ENCODE data around the gene PELO.
"Not testable (repeated sequence)": the region's sequence is repeated elsewhere in the genome, so short reads cannot be mapped to it uniquely, and the experiment has no call there.

PELO gene

DNA sequence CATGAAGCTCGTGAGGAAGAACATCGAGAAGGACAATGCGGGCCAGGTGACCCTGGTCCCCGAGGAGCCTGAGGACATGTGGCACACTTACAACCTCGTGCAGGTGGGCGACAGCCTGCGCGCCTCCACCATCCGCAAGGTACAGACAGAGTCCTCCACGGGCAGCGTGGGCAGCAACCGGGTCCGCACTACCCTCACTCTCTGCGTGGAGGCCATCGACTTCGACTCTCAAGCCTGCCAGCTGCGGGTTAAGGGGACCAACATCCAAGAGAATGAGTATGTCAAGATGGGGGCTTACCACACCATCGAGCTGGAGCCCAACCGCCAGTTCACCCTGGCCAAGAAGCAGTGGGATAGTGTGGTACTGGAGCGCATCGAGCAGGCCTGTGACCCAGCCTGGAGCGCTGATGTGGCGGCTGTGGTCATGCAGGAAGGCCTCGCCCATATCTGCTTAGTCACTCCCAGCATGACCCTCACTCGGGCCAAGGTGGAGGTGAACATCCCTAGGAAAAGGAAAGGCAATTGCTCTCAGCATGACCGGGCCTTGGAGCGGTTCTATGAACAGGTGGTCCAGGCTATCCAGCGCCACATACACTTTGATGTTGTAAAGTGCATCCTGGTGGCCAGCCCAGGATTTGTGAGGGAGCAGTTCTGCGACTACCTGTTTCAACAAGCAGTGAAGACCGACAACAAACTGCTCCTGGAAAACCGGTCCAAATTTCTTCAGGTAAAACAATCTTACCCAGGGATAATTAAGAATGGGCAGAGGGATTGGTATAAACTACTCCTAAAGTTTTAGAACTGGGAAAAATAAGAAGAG is 12.9 kb downstream of the PELO start:
- peak in 2 of 3 donors; percentile 36 to 49 for DNase-seq (ENCODE audit: low read depth in 3 of 3)

DNA sequence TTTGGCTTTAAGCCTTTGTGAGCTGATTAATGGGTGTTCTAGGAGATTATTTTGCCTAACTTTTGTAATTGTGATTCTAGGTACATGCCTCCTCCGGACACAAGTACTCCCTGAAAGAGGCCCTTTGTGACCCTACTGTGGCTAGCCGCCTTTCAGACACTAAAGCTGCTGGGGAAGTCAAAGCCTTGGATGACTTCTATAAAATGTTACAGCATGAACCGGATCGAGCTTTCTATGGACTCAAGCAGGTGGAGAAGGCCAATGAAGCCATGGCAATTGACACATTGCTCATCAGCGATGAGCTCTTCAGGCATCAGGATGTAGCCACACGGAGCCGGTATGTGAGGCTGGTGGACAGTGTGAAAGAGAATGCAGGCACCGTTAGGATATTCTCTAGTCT is 13.6 kb downstream of the PELO start:
- DNase-seq (ENCODE audit: low read depth in 3 of 3) = no peak

DNA sequence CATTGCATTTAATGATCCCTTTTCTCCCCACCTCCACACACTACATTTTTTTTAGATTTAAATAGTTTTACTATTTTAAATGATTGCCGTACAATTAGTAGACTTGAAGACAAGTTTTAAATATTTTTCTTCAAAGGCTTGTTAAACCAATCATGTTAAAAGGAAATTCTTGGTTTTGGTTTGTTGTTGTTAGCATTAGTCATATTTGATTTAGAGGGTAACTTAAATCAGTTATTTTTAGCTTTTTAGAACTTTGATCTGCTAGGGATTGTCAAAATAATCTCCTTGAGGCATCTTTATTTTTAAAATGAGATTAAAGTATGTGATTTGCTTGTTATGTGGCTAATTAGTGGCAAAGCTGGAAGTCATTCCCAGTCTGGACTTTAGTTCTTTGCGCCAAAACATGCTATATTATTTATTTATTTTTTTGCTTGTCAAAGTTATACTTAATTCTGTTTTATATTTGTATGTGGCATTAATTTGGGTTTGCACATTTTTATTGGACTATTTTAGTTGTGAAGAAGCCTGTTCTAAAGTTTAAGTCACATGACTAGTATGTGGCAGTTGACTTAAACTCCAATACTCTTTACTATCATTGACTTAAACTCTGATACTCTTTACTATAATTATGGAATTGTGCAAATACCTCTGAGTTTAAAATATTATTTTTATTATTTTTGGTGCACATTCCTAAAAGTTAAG is 14.7 kb downstream of the PELO start:
- DNase-seq (ENCODE audit: low read depth in 3 of 3) = no peak

DNA sequence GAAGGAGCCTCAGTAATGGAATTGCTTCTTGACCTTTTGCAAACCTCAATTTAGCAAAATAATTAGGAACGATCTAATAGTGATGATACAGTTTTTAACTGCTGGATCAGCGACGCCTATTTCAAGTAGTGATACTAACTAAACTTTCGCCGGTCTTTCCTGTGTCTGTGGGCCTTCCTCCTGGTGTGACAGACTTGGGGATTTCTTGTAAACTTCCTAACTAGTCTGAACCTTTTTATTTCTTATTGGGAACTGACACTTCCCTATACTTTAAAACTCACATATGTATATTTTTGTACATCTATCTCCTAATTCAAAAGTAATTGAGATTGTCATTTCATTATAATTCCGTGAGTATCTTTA is 15.2 kb downstream of the PELO start:
- no peak for DNase-seq (ENCODE audit: low read depth in 3 of 3)

DNA sequence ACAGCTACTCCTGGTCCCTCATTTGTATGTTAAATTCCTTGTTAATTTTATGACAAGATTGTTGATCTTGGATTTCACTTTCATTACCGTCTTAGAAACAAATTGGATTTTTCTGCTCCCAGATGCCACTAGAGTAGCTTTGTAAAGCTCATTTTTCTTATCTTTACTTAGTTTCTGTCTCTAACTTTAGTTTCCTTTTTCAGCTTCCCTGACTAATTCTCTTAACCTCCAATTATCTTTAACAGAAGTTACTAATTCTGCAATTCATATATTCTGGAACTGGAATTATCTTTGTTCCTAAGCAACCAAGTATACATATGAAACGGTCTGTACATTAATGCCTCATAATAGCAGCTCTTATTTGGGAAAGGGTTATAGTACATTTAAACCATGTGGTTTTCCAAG is 16.7 kb downstream of the PELO start:
- no peak for DNase-seq (ENCODE audit: low read depth in 3 of 3)

DNA sequence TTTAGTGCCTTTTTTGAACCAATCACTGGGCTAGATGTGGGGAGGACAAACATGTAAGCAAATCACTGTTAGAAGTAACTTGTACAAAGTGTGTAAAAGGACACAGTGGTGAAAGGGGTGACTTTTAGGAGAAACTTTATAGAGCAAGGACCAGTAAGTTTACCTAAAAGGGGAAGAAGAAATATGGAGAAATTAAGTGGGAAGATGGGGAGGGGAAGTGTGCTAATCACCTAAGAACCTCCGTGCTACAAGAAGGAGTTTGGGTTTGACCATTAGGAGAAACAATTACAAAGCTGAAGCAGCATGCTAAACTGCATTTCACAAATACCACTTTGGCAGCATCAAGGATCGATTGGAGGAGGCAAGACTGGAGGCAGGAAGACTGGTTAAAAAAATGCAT is 17.3 kb downstream of the PELO start:
- DNase-seq (ENCODE audit: low read depth in 3 of 3) = no peak

DNA sequence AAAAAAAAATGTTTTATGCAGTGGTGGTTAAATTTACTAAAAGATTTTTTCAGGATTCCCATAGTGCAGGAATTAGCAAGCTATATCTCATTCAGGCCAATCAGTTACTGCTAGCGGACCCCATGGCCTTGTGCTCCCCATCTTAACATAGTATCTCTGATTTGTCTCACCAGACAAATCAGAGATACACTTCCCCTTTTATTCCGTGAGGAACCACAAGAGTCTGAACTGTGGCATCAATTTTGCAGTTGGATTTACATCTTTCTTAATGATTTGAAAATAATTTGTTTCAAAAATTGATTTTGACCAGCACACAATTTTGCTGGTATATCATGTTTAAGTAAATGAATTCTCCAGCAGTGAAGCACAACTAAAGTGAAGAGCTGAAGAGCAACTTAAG is 17.9 kb downstream of the PELO start:
- no peak for DNase-seq (ENCODE audit: low read depth in 3 of 3)

DNA sequence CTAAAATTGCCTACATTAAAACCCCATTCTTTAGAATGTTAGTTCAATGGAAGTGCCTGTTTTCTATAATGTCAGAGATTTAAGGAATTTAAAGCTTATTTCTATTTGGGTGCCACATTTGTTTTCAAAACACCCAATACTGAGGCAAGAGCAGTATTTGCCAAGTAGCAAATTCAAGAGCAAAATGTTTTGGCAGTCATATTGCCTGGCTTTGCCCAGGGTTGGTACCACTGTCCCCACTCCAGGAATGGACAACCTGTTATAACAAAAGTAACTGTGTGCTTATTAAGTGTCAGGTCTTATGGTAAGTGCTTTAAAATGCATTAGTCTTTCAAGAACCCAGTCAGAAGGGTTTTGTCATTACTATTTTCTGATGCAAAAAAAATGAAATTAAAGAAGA is 19.3 kb downstream of the PELO start:
- DNase-seq (ENCODE audit: low read depth in 3 of 3) = no peak

DNA sequence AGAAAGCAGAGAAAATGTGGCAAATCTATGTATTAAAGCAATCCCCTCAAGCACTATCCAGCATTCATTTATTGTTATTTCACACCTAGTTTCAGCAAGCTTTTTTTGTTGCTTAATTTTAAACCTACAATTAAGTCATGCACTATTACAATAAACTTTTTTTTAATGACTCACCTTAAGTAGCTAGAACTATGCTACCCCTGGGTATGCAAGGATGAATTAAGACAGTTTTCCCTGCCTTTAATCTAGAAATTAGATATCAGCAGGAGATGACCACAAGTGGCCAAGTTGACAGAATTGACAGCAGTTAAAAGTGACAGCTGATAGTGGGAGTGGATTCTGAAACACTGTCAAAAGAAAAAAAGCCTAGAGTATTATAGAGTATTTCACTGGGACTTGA is 20.0 kb downstream of the PELO start:
- DNase-seq (ENCODE audit: low read depth in 3 of 3) = no peak

DNA sequence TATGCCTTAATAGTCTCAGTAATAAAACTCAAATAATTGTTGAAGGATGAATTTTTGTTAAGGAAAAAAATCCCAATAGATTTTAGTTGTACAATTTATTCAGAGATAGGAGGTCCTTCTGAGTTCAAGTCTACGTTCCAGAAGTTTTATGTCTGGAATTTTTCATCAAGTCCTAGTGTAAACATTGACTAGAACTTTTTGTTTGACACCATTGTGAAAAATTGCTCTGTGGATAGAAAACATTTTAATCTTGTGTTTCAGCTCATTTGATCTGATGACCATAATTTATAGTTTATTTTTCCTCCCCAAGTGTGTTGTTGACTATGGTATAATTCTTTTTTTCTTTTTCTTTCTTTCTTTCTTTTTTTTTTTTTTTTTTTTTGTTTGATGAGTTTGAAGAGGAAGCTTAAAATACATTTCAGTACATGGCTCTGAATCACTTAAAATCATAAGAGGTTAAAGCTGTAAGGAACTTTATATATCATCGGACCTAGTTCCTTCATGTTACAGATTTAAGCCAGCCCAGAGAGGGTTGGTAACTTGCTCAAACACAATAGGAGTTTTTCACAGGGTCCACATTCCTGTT is 20.7 kb downstream of the PELO start:
- DNase-seq (ENCODE audit: low read depth in 3 of 3) = no peak

DNA sequence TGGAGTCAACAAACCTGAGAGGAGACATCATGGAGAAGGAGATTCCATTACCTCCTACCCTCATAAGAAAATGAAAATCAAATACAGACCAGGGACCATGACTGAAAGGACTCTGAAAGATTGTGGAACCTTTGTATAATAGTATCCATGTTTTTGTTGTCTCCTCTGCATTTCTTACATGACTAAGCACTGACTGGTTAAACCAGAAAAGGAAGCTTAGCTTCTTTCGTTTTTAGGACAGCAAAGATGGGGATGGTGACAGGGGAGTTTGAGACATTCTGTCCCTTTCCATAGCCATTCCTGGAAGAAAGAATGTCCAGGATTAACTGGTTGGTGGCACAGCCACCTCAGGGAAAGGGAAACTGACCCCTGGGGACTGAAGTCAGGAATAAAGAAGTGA is 22.2 kb downstream of the PELO start:
- DNase-seq (ENCODE audit: low read depth in 3 of 3) = no peak

DNA sequence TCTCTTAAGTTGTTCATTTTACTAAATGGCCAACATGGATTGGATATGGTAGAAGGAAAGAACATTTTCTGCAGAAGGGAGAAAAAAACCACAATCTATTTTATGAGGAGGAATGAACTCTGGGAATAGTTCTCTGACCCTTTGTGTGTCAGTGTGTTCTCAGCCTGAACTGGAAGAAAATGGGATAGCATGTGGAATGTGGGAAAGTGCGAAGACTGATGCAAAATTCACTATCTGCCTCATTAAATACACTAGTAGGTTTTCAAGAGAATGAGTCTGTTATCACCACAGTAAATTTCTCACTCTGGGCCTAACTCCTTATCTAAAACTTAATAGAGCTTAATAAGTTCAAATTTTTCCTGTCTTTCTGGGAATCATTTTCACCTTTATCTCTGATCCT is 22.7 kb downstream of the PELO start:
- no peak for DNase-seq (ENCODE audit: low read depth in 3 of 3)

DNA sequence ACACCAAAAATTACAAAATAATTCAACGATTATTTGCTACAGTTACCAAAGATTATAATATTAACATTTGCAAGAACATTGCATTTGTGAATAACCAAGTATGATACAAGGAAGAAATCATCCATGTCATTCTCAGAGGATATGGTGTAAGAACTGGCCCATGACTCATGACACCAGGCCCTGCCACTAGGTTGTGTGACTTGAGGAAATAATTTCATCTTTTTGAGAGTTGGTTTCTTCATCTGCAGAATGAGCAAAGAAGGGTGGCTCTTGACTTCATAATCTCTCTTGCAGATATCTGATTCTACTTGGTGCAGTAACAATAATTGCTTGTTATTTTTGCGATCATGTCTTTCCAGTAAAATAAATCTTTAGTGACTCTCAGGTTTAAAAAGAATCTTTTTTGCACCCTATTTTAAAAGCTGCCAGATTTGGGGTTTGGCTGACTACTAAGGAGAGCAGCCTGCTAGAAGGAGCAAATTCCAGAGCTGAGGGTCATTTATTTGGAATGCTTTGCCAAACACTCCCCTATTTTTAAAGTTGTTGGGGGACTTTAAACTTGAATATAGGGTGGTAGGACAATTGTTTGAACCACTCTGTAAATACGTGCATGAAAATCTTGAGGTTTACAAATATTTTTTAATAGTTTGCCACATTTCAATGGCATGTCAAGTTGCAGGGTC is 23.5 kb downstream of the PELO start:
- no peak for DNase-seq (ENCODE audit: low read depth in 3 of 3)

DNA sequence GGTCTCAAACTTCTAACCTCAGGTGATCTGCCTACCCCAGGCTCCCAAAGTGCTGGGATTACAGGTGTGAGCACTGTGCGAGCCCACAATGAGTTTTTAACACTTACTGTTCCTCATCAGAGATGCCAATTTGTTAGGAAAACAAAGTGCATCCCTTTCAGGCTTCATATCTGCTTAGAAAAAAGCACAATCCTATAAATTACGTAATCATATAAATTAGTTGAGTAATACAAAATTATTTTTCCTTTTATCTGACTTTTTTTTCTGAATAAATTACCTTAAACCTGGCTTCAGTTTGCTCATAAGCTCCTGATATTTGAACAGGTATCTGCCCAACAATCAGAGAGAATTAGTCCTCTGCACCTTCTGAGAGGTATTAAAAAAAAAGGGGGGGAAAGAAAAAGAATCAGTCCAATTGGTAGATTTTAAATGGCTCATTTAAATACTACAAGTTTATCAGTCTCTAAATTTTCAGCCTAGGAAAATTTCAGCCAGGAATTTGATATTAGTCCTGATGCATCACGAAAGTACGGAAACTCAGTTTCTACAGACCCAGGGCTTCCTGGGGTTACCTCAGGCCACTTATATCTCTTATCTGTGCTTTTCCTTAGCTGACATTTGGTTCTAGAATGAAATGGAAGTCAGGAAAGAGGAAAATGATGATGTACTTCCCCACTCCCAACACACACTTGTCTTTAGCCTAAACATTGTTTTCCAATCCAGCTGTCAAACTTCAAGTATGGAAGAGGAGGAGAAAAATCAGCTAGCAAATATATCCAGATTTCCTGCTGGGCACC is 26.8 kb downstream of the PELO start:
- no peak for DNase-seq (ENCODE audit: low read depth in 3 of 3)

DNA sequence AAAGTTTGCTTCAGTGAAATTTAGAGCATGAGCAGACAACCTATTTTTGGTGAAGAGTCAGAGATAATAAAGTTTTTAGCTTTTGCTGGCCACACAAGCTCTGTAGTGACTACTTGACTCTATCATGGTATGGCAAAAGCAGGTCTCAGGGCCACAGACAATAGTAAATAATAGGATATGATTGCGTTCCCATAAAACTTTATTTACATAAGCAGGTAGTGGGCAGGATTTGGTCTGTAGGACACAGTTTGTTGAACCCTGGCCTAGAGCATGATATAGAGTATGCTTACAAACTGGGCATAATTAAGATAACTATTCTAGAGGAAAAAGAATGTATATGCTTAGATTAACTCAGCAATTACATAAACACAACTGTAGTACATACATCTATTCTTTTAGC is 30.1 kb downstream of the PELO start:
- DNase-seq (ENCODE audit: low read depth in 3 of 3) = no peak

DNA sequence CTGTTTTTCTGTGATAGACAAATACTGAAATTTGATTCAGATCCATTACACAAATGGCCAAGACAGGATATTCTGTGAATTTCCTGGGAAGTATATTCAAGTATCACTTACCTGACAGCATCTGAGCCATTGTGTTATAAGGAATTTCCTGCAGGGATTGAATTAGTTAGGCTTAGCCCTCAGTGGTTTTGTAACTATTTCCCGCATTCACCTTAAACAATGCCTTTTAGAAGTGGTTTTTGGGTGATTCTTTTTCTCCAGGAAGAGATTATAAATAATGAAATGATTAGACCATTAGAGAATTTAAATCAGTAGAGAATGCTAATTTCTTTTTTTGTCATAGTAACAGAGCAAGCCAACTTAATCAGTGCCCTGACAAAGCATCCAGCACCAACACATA is 30.6 kb downstream of the PELO start:
- no peak for DNase-seq (ENCODE audit: low read depth in 3 of 3)

DNA sequence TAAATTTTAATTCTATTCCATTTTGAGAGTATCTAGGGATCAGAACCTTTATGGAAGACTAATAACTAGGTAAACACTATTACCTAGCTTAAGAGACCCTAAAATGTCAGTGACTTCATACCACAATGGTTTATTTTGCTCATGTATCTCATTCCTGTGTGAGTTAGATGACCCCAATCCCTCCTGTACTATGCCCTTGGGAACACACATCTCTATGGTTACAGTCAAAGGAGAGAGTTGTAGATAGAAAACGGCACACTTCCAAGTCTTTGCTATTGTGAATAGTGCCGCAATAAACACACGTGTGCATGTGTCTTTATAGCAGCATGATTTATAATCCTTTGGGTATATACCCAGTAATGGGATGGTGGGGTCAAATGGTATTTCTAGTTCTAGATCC is 31.1 kb downstream of the PELO start:
- DNase-seq (ENCODE audit: low read depth in 3 of 3) = not testable (repeated sequence)

DNA sequence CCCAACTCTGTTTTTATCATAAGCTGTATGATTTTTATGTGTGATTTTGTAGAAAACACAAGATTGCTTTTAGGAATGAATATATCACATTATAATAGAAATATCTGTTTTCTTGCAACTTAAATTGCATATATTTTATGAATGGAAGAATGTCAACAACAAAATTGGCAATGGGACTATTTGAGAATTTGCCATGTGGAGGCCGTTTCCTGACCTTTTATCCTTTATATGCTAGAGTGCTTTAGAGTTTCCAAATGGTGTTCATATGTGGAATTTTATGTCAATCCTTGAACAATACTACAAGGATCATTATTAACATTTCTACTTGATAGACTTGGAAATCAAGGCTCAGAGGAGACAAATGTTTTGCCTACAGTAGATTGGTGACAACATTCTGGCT is 34.2 kb downstream of the PELO start:
- no peak for DNase-seq (ENCODE audit: low read depth in 3 of 3)

DNA sequence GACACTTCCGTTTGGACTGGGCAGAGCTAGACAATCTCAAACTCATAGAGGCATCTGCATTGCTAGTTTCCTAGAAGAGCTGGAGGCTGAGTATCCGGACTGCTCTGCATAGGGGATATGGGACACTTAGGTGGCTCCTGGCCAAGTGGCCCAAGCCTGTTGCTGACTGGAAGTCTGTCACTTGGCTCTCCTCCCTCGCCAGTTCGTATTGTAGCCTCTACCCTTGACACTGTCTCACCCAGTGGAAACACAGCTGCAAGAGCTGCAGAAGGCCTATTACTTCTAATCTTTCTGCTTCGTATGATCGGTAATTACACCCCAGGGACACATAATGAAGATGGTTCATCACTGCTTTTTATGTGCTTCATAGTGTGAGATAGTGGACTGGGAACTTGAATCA is 34.7 kb downstream of the PELO start:
- DNase-seq (ENCODE audit: low read depth in 3 of 3) = no peak

DNA sequence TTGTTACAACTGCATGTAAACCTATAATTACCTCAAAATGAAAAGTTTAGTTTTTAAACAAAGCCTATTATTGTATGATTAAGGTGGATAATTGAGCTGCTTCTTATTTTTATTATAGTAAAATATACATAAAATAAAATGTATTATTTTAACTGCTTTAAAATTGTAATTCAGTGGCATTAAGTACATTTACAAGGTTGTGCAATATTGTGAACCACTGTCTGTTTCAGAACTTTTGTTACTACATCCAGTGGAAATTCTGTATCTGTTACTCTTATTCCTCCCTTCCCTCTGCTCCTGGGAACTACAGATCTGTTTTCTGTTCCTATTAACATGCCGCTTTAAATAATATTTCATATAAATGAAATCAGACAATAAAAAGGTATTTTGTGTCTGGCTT is 37.1 kb downstream of the PELO start:
- no peak for DNase-seq (ENCODE audit: low read depth in 3 of 3)

DNA sequence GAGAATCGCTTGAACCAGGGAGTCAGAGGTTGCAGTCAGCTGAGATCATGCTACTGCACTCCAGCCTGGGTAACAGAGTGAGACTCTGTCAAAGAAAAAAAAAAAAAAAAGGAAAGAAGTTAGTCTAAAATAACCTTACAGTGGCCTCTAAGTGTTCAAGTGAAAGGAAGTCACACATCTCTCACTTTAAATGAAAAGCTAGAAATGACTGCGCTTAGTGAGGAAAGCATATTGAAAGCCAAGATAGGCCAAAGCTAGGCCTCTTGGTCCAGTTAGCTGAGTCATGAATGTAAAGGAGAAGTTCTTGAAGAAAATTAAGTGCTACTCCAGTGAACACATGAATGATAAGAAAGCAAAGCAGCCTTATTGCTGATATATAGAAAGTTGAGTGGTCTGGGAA is 38.1 kb downstream of the PELO start:
- no peak for DNase-seq (ENCODE audit: low read depth in 3 of 3)

DNA sequence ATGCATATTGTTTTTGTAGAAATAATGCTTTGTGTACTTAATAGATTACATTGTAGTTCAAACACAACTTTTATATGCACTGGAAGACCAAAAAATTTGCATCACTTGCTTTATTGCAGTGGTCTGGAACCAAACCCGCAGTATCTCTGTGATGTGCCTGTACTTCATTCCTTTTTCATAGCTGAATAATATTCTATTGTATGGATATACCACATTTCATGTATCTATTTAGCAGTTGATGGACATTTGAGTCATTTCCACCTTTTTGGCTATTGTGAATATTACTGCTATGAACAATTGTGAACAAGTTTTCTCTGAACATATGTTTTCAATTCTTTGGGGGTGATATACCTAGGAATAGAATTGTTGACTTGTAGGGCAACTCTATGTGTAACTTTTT is 40.1 kb downstream of the PELO start:
- no peak for DNase-seq (ENCODE audit: low read depth in 3 of 3)

All from stimulated activated CD4-positive, alpha-beta T cell treated with anti-CD3 and anti-CD28 coated beads, TNF-alpha, amount 100 ng/mL, for 48 hours (primary cell).